Brain pericyte (primary cell): Measurements from ENCODE around the gene KCNJ6.
"Not testable (repeated sequence)": the region's sequence is repeated elsewhere in the genome, so short reads cannot be mapped to it uniquely, and the experiment has no call there.

Experiments used
- DNase-seq: peaks from one replicate; pipeline ENCODE4 v3.0.0-alpha.2; 2012; ENCODE audit warnings: low read depth, low spot score

The KCNJ6 gene

GRCh38 chr21:37683396-37684114 is 232.7 kb downstream of the KCNJ6 start:
- DNase-seq: no peak

- DNase-seq: no peak
These were observed 233.3 kb downstream of the KCNJ6 start for GRCh38 chr21:37682966-37683365.

DNA sequence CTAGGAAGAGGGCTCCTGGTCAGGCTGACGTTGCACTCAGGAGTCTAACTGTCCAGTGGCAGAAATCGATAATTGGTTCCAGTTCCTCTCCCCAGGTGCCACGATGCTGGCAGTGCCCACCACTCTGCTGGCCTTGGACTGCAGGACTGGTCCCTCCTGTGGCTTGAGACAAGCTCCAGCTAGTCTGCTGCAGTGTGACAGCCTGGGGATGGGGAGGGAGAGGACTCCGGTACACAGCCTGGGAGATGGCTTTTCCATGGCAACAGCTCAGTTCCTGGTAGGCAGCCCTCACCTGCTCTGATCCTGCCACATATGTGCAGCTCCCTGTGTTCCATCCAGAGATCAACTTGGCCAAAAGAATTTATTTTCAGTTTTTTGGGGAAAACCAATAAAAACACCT is 239.3 kb downstream of the KCNJ6 start:
- no peak for DNase-seq

DNA sequence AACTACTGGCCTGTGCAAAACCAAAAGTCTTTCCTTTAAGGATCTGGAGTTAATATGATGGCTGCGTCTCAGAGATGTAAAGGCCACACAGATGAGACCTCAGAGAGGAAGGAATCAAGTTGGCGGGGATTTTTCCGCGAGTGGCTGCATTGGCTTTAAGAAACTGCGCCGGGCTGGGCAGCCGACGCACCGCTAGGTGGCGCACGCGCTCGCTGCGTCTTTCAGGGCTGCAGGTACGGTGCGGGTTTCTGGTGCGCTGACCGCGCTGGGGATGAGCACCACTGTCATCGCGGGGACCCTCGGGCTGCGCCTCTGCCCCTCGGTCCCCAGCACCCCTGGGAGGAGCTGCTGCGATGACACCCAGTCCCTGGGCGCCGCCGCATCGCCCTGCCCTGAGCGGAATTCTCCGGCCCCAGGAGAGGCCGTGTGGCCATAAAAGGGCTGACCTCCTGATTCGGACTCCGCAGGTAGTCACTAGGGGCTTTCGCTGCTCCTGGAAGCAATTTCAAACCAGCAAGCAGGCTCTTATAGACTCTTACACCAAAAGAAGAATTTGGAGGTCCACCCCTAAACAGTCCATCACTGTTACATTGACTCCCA is 241.0 kb downstream of the KCNJ6 start:
- DNase-seq: no peak

GRCh38 chr21:37673801-37674575 is 242.3 kb downstream of the KCNJ6 start:
- no peak for DNase-seq

- DNase-seq: no peak
These were observed 244.9 kb downstream of the KCNJ6 start for GRCh38 chr21:37671381-37671780.

DNA sequence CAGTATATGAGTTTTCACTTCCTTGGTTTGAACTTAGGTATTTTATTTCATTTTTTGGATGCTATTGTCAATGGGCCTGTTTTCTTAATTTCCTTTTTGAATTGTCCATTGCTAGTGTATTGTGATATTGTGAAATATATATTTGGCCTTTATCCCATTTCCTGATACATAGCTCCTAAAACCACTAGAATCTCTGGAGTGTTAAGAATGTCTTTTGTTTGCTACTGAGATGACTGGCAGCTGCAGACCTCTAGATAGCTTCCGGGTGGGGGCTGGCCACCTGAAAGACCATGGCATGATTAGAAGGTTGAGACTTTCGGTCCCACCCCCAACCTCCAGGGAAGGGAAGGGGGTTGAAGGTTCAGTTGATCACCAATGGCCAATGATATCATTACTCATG is 245.4 kb downstream of the KCNJ6 start:
- DNase-seq: no peak

- no peak for DNase-seq
These were observed 247.0 kb downstream of the KCNJ6 start for GRCh38 chr21:37669249-37669648.

DNA sequence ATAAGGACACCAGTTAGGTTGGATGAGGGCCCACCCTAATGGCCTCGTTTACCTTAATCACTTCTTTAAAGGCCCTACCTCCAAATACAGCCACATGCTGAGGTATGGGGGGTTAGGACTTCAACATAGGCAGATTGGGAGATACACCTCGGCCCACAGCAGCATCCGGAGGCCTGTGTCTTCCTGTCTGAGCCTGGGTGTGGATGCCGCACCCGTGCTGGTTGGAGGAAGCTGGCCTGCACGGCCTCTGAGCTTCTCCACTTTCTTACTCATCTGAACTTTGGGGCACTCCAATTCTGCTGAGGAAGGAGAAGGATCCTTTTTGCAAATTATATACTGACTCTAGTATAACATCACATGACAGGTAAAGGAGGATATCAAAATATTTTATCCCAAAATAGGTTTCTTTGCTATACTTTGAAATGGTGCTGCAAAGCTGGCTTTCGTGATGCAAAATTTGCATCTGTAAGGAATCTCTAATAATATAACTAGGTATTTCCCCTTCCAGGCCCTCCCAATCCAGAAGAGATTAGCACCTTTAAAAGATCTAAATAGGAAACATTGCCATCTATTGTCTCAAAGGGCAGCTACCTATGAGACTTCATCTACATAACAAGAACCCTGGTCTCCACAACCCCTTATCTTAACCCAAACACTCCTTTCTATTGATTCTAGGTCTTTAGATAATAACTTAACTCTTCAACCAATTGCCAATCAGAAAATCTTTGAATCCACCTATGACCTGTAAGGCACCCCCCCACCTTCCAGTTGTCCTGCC is 247.6 kb downstream of the KCNJ6 start:
- no peak for DNase-seq

- no peak for DNase-seq
These were observed 248.9 kb downstream of the KCNJ6 start for GRCh38 chr21:37667380-37667779.

GRCh38 chr21:37665230-37666024 is 250.8 kb downstream of the KCNJ6 start:
- no peak for DNase-seq

GRCh38 chr21:37662227-37662626 is 254.0 kb downstream of the KCNJ6 start:
- DNase-seq: not testable (repeated sequence)

DNA sequence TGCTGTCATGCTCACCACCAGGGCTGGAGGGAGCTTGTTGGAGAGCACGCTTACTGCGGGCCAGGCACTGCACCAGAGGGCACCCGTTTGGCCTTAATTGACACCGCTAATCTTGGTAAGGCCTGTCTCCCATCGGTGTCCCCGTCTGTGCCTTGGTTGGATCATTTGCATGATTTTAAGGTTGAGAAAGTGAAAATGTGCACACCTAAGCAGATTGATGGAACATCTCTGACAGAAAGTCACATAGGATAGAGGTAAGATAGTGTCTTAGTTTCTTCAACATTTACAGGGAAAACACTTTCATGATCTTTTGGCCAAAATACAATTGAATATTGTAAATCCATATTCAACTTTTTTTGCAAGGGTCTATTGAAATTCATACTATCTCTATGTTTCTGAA is 255.5 kb downstream of the KCNJ6 start:
- no peak for DNase-seq

- DNase-seq: no peak
These were observed 256.4 kb downstream of the KCNJ6 start for GRCh38 chr21:37659874-37660273.

DNA sequence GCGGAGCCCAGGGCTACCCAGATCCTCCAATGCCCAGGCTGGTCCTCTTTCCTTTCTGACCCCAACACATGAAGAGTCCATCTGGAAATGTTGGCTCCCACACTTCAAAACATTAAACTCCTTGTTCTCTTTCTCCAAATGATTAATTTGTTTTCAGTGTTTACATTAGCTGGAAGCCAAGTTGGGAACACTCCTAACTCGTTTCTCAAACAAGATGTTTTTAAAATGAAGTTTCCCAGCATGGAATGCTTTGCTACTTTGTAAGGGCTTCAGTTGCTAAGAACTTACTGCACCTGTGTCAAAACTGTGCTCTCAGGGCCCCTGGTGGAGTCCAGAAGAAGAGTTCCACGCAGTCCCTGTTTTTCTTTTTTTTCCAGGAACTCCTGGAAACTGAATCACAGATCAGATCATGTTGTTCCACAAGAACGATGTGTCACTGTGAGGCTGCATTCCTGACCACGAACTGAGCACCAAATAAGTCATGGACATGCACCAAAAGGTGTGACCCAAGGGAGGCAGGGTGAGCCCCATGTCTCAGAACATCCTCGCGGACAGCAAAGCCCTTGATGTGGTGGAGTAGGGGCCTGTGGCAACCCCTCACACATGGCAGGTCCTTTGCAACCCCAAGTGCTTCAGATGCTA is 257.3 kb downstream of the KCNJ6 start:
- DNase-seq: no peak

DNA sequence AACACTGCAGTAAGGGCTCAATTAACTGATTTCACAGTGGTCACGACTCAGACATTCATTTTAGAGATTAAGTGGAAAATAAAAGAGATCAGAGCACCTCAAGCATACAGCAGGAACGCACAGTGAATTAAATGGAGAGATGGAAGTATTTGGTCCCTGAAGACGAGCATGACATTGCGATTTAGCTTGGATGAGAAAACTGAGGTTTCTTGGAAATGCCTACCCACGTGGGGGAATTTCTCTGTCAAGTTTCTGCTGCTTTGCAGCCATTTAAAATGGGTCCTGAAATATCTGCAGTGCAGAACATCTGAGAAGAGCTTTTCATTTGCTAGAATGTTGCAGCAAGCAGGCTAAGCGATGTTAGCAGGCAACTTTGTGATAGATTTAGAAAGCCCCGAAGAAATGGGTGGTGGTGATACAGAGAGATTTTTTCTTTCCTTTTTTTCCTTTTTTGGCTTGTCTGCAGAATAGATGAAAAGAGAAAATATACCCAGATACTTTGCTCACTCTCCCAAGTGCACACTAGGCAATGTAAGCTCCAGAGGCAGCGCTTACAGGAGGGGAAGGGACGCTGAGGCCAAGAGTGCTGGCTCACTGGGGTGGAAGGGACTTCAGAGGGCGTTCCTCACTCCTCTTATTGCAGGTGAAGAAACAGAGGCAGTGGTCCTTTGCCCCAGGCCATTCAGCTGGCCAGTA is 258.0 kb downstream of the KCNJ6 start:
- DNase-seq: no peak

DNA sequence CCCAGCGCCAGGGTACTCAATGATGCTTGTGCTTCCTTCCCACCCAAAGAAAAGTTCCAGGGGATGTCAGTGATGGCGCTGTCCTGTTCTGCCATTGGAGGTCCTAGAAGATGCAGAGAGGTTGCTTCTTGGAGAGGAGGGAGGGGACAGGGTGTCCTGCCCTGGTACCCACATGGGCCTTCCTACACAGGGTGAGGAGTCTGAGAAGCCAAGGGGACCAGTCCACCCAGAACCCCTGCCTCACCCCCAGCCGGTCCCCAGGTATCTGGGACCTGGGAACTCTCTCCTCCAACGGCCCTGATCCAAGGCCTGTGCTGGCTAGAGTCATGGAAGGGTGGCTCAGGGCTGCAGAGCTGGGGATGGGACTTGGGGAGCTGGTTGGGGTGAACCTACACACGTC is 259.4 kb downstream of the KCNJ6 start:
- no peak for DNase-seq

DNA sequence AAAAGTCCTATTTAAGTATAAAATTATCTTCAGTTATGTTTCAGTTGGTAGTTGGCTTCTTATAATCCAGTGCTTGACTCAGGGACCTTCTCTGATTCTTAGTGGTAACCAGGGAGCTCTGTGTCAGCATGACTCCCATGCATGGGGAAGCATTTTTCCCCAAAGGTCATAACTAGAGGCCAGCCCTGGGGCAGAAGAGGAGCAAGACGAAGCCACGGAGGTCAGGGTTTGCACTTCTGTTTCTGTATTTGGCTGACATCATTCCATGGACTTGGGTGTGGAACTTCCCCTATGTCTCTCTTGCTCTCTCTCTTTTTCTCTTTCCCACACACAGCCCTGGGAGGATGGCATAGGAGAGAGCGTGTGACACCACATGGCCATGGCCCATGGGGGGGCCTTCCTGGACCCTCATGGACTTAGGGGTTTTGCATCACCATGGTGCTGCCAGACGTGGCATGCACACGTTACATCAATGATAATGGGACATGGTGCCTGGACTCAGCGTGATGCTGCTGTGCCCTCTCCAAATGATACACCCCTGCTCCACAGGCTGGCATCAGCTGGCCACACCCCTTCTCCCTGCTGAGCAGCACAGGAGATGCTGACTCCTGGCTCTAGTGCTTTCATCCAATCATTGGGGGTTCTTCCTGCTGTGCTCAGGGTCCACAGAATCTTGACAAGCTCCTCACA is 260.5 kb downstream of the KCNJ6 start:
- no peak for DNase-seq

DNA sequence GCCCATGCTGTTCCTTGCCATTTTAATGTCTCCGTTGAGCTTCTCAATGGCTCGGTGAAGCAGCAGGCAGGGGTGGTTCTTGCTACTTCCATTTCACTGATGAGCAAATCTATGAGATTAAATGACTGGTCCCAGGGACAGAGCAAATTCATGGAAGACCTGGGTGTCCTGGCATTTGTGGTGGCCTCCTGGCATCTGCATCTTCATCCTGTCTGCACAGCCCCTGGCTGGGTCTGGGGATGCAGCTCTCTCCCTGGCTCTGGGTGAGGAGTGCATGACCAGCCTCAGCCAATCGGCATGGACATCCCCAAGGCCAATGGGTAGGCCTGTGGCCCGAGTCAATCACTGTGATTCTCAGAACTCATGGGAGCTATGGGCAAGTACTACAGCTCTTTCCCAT is 261.7 kb downstream of the KCNJ6 start:
- no peak for DNase-seq

DNA sequence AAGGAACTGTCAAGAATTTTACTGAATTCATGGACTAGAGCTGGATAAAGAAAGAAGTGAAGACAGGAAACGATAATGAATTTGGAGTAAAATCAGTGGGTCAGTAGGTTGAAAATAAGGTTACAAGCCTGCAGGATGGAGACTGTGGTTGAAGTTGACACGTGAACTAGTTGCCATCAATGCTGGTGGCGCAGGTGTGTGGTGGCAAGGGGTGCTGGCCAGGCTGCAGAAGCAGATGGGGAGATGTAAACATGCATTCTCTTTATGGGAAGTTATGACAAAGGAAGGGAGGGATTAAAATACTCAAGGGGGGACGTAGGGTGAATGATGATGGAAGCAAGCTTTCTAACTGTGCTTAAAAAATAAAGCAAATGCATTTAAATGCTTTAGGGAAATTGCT is 263.1 kb downstream of the KCNJ6 start:
- DNase-seq: no peak
